Activated CD4-positive, CD25-positive, alpha-beta regulatory T cell treated with anti-CD3 and anti-CD28 coated beads, Interleukin-2, amount 50 U/mL, for 24 hours (primary cell): ENCODE results near the gene CDHR3.

ENCODE experiments used
- ATAC-seq, 2 donors: fragments of 150-1000 bp; cut with Tn5 transposase; one replicate each; pipeline ENCODE4 v1.10.0; 2021; ENCODE audit warnings: mild to moderate bottlenecking in 1 of 2, moderate library complexity in 1 of 2

CDHR3 gene

DNA sequence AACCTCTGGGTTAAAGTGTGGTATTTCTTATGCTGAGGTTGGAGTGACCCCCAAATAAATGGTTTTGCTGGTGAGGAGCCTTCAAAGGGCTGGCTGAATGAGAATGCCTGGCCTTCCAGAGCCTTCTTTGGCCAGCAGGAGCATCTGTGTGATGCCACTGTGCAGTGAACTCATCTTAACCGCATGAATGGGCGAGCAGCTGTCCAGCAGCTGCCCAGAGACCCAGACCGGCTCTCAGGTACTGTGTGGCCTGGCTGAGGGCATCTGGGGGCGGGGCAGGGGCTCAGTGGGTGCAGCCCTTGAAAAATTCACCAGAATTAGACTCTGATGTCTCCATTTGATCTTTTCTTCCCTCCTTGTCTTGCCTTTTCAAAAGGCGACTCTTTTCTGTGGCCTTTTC, 90.0 kb downstream of the CDHR3 start:
- ATAC-seq, result no peak

GRCh38 chr7:106054156-106054910, 91.3 kb downstream of the CDHR3 start:
- ATAC-seq, result no peak

DNA sequence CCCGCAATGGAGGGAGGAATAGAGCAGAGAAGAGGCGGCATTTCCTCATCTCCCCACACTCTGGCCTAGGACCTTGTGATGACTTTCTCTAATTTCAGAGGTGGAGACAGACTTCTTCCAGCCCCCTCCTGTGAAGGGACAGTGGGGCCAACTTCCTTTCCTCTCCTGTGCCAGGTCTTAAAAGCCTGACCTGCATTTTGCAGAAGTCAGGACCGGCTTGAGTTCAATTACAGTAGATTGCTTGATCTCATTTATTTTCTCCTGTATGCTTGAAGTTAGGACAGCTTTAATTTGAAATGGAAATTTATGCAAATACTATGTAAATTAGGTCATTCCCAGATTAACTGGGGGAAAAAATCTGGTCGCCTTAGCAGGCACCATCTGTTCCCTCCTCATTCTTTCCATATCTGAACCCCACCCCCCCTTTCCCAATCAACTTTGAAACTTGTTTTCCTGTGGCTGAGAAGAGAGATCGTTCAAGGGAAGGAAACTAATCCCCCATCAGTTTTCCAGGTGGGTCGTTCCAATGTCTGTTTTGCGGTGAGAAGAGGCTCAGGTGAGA, 92.0 kb downstream of the CDHR3 start:
- no peak for ATAC-seq

GRCh38 chr7:106056513-106057203, 93.6 kb downstream of the CDHR3 start:
- peak; percentile 88 to 93 for ATAC-seq

DNA sequence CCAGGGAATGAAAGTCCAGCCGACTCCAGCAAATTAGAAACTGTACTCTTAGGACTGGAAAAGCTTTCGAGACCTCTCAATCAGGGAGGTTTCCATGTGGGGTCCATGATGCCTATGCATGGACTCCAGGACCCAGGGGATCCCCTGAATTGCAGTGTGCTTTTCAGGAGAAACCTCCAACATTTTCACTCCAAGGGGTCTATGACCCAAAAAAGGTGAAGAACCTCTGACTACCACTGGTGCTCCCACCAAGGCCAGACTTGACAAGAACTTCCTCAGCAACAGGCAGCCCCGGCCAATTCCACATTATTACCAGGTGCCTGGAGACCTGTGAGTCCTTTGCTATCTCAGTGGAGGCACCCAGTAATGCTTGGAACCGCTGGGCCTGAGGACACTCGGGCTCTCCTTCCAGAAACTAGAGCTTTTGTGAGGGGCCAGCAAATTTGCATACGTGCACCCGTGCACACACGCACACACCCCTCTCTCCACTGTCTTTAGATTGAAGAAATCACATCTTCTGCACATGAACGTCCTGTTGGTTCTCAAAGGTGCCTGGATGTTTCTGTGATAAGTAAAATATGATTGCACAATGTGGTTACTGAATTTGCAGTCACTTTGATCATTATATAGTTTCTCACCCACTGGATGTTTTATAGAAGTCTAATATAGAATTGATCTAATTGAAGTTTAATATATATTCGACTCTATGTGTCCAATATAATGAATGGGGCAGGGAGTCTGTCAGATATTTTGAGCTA, 94.3 kb downstream of the CDHR3 start:
- ATAC-seq, result no peak

DNA sequence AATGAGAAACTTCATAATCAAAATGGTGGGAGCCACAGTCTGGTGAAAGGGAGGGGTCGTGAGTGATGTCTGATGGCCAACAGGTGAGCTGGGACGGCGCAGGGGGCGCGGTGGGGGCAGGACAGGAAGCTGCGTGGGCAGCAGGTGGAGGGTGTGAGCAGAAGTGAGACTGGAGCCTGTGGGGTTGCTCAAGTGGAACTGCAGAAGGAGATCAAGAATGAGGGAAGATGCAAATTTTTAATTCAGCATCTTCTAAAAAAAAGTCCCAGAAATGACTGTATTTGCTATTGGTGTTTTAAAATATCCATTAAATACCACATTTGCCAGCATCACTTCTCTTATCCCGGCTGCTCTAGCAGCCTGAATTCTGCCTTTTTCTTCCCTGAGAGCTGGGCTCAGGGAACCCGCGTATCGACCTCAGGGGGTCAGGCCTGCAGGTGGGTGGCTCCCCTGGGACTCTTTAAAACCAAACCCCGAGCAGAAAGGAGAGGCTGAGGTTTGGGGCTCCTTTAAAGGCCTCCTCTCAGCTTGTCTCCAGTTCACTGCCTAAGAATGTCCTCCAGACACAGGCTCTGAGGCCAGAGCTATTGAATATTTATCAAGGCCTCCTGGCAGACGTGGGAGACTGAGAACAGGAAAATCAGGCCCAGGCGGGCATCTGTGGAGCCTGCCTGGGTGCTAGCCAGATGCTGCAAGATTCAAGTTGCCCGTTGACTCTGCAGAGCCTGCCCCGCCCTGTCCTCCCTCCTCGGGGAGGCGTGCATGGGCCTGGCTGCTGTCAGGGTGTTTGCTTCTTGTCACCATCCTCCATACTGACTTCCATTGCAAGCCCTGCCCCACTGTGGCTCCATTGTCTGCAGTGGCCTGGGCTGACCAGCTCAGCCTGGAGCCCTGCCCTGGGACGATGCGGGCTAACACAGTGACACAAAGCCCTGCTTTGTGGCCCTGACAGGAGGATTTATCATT, 95.2 kb downstream of the CDHR3 start:
- ATAC-seq, result peak in 1 of 2 donors; percentile 44

GRCh38 chr7:106058928-106059324, 95.9 kb downstream of the CDHR3 start:
- ATAC-seq, result no peak

- ATAC-seq, result no peak
Observed at GRCh38 chr7:106059556-106059955, 96.5 kb downstream of the CDHR3 start.

GRCh38 chr7:106060394-106060920, 97.4 kb downstream of the CDHR3 start:
- ATAC-seq, result no peak

DNA sequence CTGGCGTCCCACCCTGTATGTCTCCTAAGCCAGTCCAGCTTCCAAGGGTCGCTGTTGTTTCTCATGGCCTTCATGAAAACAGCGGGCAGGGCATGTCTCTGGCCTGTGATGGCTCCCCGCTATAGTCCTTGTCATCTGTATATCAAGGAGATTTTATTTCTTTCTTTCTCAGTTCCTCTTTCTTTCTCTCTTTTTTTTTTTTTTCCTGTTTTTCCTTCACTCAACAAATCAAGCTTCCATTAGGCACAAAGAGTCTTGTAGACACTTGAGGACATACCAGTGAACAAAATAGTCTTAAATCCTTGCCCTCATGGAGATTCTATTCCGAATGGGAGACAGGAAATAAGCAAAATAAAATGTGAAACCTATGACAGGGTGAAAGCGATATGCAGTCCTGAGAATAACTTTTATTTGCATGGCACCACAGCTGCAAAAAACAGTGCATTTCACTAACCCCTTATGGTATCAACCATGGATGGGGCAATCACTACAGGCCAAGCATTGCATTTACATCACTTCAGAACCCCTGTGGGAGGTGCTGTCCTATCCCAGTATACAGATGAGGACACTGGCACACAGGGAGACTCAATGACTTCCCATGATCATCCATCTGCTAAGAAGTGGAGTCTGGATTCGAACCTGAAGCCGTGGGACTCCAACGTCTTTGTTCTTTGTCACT, 98.4 kb downstream of the CDHR3 start:
- ATAC-seq, result no peak

DNA sequence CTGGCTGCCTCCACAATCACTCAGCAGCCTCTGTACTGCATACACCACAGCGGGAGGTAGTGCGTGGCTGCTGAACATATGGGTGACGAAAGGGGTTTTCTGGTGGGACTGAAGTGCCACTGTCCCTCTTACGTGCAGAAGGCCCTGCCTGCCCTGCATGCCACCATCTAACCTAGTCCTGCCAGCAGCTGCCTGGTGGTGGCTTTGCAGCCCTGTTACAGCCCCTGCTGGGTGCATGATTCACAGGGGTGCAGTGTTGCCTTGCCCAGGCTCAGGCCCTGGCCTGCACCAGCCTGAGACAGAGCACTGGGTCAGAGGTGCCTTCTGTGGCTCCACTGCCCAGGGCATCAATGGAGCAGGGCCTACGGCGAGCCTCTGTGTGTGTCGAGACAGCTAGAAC, 98.9 kb downstream of the CDHR3 start:
- ATAC-seq, result no peak

- ATAC-seq, result no peak
Observed at GRCh38 chr7:106062521-106062931, 99.5 kb downstream of the CDHR3 start.

GRCh38 chr7:106063024-106063423, 100.0 kb downstream of the CDHR3 start:
- ATAC-seq, result no peak

DNA sequence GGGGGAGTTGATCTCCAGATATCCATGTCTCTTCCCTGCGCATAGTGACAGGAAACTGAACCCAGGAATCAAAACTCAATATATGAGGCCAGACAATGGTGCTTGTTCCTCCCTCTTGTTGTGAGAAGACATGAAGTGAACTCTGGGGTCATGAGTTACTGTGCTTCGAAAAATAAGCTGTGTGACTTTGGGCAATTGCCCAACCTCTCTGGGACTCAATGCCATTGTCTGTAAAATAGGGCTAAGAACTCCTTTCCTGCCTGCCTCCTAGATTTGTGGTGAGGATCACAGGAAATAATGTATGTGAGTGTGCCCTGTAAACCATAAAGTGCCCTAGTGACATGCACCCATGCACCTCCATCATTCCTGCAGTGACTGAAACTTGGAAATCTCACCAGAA, 100.6 kb downstream of the CDHR3 start:
- no peak for ATAC-seq

- no peak for ATAC-seq
Observed at GRCh38 chr7:106064316-106064715, 101.3 kb downstream of the CDHR3 start.

GRCh38 chr7:106064771-106065574, 101.9 kb downstream of the CDHR3 start:
- ATAC-seq, result no peak

DNA sequence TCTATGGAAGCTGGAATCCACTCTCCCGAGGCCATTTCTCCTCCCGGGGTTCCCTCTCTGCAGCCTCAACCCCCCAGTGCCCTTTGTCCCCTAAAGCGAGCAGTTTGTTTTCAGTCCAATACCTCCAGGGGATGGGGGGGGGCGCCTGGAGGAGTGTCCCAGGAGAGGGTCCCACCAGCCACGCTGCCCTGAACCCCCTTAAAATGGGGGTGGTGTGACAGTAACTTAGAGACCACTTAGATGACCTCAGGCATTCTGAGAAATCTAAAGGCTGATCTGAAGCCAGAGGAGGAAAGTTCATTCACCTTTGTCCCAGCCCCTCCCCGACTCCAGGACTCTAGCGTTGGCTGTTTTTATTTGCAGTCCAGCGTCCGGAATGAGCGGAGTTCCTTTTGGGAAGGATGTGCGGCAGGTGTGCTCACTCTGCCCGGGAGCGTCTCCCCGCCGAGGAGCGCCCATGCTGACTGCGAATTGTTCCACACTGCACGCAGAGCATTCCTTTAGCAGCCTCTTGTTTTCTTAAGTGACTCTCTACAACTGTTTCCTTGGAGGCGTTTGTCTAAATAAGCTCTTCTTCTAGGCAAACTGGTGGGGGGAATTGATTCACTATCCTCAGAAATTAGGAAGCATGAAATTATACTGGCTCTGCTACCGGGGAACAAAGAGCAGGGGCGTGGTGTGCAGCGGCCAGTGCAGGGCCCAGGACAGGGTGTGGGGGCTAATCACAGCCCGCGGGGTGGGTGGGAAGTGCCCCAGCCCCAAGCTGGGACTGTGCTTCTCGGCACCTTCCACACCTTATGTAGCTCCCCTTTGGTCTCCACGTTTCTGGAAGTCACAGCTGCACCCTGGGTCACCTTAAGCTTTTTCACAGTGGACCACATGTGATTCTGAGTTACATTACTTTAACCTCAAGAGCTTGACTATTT, 102.8 kb downstream of the CDHR3 start:
- ATAC-seq, result no peak

GRCh38 chr7:106067678-106068077, 104.6 kb downstream of the CDHR3 start:
- ATAC-seq, result no peak

- ATAC-seq, result no peak
Observed at GRCh38 chr7:106068538-106068961, 105.5 kb downstream of the CDHR3 start.
